Measurements from ENCODE around the gene SOAT2. TPM values are rescaled to one million over a fixed set of nuclear protein-coding genes. Genes with fewer than 3 reads are reported as not detected.

Gene SOAT2
- total RNA-seq, 1 experiment from 2014 or later: not detected

DNA sequence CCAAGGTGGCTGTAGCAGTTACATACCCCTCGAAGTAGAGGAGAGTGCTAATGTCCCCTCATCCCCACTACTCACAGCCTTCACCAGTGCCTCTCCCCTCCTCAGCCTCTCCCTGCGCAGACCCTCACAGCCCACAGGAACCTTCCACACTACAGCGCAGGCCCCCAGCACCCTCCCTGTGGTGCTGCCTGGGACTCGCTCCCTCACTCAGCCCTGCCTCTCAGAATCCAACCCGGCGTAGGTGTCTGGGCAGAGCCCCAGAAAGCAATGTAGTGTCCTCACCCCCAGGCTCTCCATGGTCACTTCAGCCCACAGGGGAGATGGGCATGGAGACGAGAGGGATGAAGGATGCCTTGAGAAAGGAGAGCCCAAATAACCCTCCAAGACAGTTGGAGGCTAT lies 66.4 kb downstream of the SOAT2 start:
- POLR2A ChIA-PET: no interaction called here
- TF ChIP-seq POLR2AphosphoS5 (IDR thresholded peaks at IDR 0.05; ENCODE audit: low read depth, low read length) (no peak), SIN3A (IDR thresholded peaks at IDR 0.05; ENCODE audit: borderline replicate concordance, insufficient read depth, low read depth, low read length) (no peak), REST (IDR thresholded peaks at IDR 0.05; ENCODE audit: insufficient read depth in 1 of 2, low read depth in 2 of 2, low read length in 1 of 2) (no peak), CTCF (IDR thresholded peaks at IDR 0.05) (no peak), TCF7L2 (IDR thresholded peaks at IDR 0.05; ENCODE audit: low read depth, low read length) (no peak)
- H3K36me3 ChIP-seq (ENCODE audit: control insufficient read depth, insufficient read depth, low read length): no peaks in the 10 kb centered on the region
- no peak for ATAC-seq
- CTCF ChIA-PET: no interaction called here
- no peak overlapping the region for H3K4me3 ChIP-seq (ENCODE audit: low read depth in 2 of 2, low read length in 2 of 2)
- H3K4me1 ChIP-seq (ENCODE audit: control insufficient read depth, insufficient read depth, low read length): peaks cover under 1% of the 10 kb centered on the region; the same call in 1 of the 2 replicates
- H3K9me3 ChIP-seq (ENCODE audit: control insufficient read depth, insufficient read depth, low read depth, low read length): no peaks in the 10 kb centered on the region
- H3K27ac ChIP-seq (ENCODE audit: low read length): no peak overlapping the region
- BruUV-seq (replicated peaks): no TSS peak
- in situ Hi-C loops (cut with HindIII; ENCODE audit: low pct_unique_long_range_greater_than_20kb, low sequenced_read_pairs) (no loop called here), intact Hi-C loops (cut with micrococcal nuclease; ENCODE audit: unreplicated experiment) (no loop called here)
- no peak for DNase-seq (ENCODE audit: low read depth, low spot score)
- no peaks in the 10 kb centered on the region for H3K27me3 ChIP-seq (ENCODE audit: control insufficient read depth, insufficient read depth, low read length)

DNA sequence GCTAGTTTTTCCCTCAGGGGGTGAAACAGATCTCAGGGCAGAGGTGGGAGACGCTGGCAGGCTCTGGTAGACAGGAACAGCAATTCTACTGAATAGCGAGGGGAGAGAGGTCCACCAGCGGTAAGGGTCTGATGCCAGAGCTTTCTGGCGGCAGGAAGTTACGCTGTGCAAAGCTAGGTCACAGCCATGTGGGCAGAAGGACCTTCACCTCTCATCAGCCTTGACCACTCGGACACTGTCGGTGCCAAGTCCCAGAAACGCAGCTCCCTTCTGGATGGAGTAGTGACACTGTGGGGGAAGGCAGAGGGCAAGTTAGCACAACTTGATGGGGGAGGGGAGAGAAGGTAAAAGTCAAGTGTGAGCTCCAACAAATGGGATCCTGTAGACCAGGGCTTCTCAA lies 66.9 kb downstream of the SOAT2 start:
- H3K27ac ChIP-seq (ENCODE audit: low read length): no peak overlapping the region
- no TSS peak for BruUV-seq (replicated peaks)
- ChIA-PET POLR2A (interaction anchor here (0.9 kb wide), 1 partner anchor 18 kb away, joined by 7 read pairs; no protein-coding TSS in a partner anchor), CTCF (interaction anchor here (0.6 to 1.2 kb wide), 2 partner anchors 11 to 101 kb away, joined by 3 to 10 read pairs; no protein-coding TSS in a partner anchor)
- in situ Hi-C loops (cut with HindIII; ENCODE audit: low pct_unique_long_range_greater_than_20kb, low sequenced_read_pairs) (no loop called here), intact Hi-C loops (cut with micrococcal nuclease; ENCODE audit: unreplicated experiment) (no loop called here)
- no peaks in the 10 kb centered on the region for H3K27me3 ChIP-seq (ENCODE audit: control insufficient read depth, insufficient read depth, low read length)
- ATAC-seq (no peak), DNase-seq (ENCODE audit: low read depth, low spot score) (no peak)
- H3K4me1 ChIP-seq (ENCODE audit: control insufficient read depth, insufficient read depth, low read length): peaks cover 6% of the 10 kb centered on the region
- H3K36me3 ChIP-seq (ENCODE audit: control insufficient read depth, insufficient read depth, low read length): no peaks in the 10 kb centered on the region
- H3K4me3 ChIP-seq (ENCODE audit: low read depth in 2 of 2, low read length in 2 of 2): no peak overlapping the region
- TF ChIP-seq REST (IDR thresholded peaks at IDR 0.05; ENCODE audit: insufficient read depth in 1 of 2, low read depth in 2 of 2, low read length in 1 of 2) (no peak), CTCF (IDR thresholded peaks at IDR 0.05) (no peak), TCF7L2 (IDR thresholded peaks at IDR 0.05; ENCODE audit: low read depth, low read length) (no peak), POLR2AphosphoS5 (IDR thresholded peaks at IDR 0.05; ENCODE audit: low read depth, low read length) (no peak), SIN3A (IDR thresholded peaks at IDR 0.05; ENCODE audit: borderline replicate concordance, insufficient read depth, low read depth, low read length) (no peak)
- no peaks in the 10 kb centered on the region for H3K9me3 ChIP-seq (ENCODE audit: control insufficient read depth, insufficient read depth, low read depth, low read length)

Measured in Panc1 (cell line).